Peyer's patch (tissue), 4 donors: ENCODE results near the gene TNFRSF4.

ENCODE experiments used
- POLR2A ChIP-seq, 2 donors: fragments of 450-650 bp; IDR thresholded peaks; one replicate each; pipeline ENCODE4 v1.5.1; 2017; ENCODE audit warnings: antibody characterized with exemption in 2 of 2, mild to moderate bottlenecking in 2 of 2, moderate library complexity in 2 of 2
- TF ChIP-seq, protein P1 (sequence below), 6 experiments: fragments of 450-650 bp in 4 of 6; fragments of 200-600 bp in 2 of 6; sonication (generic) in 1 of 6; IDR thresholded peaks; one replicate each; pipeline ENCODE4 v1.5.1; 2017 to 2019; ENCODE audit warnings: antibody characterized with exemption in 6 of 6, mild to moderate bottlenecking in 3 of 6, moderate library complexity in 1 of 6

DNA sequence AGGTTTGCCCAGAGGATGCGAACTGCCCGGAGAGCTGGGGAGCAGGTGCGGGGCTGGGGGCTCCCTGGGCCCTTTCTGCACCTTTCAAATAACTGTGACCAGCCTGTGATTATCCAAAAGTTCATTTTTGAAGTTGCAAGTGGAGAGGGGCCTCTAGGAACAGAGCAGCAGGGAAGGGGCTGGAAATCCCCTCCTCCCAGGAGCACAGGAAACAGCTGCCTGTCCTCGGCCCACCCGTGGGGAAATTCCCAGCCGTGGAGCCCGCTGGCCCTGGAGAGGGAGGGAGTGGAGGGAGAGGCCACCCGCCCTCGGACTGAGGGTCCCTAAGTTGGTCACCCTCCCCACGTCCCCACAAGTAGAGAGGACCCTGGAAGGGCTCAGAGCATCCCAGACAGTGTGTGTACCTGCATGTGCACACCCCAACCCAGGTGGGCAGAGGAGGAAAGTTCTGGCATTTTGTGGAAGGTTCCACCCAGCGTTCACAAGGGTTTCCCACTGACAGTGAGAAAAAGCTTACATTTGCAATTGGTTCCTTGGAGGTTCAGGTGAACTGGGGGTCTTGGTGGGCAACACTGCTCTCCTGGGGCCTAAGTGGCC, 1.2 kb upstream of the TNFRSF4 start:
- TF ChIP-seq, protein P1, sequence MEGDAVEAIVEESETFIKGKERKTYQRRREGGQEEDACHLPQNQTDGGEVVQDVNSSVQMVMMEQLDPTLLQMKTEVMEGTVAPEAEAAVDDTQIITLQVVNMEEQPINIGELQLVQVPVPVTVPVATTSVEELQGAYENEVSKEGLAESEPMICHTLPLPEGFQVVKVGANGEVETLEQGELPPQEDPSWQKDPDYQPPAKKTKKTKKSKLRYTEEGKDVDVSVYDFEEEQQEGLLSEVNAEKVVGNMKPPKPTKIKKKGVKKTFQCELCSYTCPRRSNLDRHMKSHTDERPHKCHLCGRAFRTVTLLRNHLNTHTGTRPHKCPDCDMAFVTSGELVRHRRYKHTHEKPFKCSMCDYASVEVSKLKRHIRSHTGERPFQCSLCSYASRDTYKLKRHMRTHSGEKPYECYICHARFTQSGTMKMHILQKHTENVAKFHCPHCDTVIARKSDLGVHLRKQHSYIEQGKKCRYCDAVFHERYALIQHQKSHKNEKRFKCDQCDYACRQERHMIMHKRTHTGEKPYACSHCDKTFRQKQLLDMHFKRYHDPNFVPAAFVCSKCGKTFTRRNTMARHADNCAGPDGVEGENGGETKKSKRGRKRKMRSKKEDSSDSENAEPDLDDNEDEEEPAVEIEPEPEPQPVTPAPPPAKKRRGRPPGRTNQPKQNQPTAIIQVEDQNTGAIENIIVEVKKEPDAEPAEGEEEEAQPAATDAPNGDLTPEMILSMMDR (IDR thresholded peaks at IDR 0.05), result no peak
- TF ChIP-seq POLR2A (IDR thresholded peaks at IDR 0.05), result no peak
